CD1c-positive myeloid dendritic cell (primary cell): ENCODE measurements around the gene SNF8.

Experiments used
- DNase-seq: peaks from one replicate; pipeline ENCODE4 v3.0.0-alpha.2; 2016; ENCODE audit errors: extremely low spot score

The SNF8 gene

GRCh38 chr17:48929812-48930165 is 14.9 kb downstream of the SNF8 start:
- no peak for DNase-seq

GRCh38 chr17:48928876-48929811 is 15.5 kb downstream of the SNF8 start:
- DNase-seq, result peak; percentile 49

DNA sequence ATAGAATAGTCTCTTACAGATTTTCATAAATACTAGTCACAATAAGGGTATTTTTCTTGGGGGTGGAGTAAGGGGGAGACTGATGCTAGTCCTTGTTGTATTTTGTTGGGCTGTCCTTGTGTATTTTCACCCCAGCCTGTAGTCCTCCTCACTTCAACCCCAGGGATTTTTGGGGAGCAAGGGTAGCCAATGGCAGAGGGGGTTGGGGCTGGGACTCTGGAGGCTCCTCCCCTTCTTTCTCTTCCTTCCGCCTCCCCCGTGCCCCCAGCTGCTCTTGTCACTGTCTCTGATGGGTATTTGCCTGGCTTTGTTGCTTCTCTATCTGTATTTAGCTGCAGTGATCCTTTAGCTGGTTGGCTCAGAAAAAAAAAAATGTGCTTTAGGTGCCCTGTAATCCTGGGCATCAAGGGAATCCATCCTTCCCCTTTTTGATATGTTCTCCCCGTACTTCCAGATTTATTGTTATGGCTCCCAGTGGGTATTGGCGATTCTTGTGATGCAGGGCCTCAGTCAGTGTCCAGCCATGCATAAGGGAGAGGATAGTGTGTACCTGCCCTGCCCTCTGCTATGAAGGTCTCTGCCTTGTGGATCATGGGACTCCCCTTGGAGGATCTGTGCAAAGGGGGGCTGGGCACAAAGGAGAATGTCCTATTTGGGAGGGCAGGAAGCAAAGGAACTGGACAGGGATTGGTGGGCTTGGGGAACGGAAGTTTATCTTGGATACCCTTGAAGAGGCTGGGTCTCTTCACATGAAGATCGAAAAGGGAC is 16.5 kb downstream of the SNF8 start:
- no peak for DNase-seq

- DNase-seq, result no peak
Observed at GRCh38 chr17:48925991-48926342, 18.7 kb downstream of the SNF8 start.

DNA sequence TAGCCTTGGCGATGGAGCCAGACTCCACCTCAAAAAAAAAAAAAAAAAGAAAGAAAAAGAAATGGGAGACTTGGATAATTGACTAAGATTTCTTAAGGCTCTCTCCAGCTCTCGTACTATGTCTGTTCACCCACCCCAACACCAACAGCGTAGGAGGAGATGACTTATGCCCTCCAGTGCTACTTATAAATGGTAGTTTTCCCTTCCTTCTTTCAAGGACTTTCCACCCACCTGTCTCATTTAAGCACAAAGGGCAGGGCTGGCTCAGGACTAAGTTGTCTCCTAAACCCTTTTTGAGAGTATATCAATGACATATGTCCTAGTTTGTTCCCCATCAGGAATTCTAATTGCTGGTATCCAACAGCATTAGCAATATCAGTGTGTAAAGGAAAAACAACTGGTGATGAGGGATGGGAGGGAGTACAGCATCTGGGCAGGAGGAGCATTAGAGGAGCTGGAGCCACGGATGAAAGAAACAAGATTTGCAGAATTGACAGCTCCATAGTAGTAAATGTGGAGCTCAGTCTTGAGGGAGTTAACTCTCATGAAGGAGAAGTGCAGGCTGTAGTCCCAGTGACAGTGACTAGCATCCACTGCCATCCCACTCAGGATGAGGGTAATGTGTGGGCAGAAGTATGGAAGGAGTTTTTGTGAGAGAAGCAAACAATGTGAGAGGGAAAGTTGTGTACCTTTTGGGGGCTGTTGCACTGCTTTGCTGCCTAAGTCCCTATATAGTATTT is 19.2 kb downstream of the SNF8 start:
- peak; percentile 30 for DNase-seq

DNA sequence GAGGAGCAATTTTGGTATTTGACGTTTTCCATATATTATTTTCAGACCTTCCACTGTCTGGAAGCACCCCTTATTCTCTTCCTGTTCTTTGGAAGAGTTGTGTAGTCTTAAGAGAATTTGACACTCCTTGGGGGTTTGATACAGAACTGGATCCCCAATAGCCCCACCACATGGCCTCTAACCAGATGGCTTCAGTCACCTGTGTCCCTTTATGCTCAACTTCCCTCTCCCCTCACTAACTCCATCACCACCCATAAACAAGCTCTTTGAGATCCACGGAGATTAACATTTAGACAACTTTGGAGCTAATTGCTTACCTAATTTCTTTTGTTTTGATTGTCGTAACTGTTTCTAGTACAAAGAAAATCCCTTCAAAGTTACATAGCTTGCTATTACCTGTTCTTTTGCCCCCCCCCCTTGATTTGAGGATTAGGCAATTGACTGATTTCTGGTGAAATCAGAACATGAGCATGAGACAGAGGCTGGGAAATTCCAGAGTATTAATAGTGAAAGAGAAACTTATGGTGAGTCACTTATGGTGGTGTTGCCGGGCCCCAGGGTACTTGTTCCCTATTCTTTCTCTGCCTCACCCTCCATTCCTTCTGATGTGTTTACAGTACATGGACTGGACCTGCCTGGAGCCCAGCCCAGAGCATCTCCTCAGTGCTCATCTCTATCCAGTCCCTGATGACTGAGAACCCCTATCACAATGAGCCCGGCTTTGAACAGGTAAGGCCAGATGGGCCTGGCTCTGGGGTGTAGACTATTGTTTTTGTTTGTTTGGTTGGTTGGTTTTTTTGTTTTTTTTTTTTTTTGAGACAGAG is 29.0 kb downstream of the SNF8 start:
- peak; percentile 93 for DNase-seq

GRCh38 chr17:48912476-48912875 is 32.2 kb downstream of the SNF8 start:
- DNase-seq, result no peak

DNA sequence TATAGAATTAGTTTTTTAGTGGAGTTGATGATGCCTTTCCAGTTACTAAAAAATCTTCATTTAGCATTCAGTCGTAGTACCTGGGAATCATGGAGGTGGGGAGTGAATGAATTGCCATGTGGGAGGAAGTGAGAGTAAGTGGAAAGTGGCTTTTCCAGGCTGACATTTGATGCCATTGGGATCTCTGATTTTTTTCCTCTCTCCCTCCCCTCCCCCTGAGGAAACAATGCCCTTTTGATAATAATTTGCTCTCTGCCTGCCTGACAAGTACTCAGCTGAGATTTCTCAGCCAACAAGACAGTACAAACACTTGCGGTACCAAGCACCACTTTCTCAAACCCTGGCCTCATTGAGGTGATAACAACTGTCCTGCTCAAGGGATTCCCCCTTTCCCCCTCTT is 34.3 kb downstream of the SNF8 start:
- no peak for DNase-seq

- DNase-seq, result no peak
Observed at GRCh38 chr17:48909783-48910182, 34.9 kb downstream of the SNF8 start.

- peak; percentile 68 for DNase-seq
Observed at GRCh38 chr17:48908853-48909394, 35.7 kb downstream of the SNF8 start.

DNA sequence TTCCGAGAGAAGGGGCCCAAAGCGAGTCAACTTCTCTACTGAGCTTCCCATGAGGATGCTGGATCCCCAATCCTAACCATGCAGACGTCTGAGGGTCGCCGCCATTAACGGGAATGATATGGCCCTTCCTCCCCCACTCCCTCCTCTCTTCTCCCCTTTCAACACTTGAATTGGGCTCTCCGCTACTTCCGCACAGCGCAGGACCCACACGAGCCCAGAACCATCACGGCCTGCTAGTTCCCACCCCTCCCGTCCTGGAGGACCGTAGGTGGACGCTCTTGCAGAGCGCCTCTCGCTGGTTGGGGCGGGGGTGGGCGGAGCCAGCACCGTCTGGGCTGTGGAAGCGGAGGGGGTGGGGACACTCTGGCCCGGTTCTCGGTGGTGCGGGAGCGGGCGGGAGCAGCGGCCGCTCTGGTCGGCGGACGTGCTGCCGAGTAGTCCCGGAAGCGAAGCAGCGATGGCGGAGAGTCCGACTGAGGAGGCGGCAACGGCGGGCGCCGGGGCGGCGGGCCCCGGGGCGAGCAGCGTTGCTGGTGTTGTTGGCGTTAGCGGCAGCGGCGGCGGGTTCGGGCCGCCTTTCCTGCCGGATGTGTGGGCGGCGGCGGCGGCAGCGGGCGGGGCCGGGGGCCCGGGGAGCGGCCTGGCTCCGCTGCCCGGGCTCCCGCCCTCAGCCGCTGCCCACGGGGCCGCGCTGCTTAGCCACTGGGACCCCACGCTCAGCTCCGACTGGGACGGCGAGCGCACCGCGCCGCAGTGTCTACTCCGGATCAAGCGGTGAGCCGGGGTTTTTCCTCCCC is 36.4 kb downstream of the SNF8 start, which contains the start of gene UBE2Z:
UBE2Z (plus strand) TSS at position 361 of the 797 bp plus-strand sequence; CDS start at position 458, 97 bp downstream.
- peak; percentile 94 for DNase-seq

DNA sequence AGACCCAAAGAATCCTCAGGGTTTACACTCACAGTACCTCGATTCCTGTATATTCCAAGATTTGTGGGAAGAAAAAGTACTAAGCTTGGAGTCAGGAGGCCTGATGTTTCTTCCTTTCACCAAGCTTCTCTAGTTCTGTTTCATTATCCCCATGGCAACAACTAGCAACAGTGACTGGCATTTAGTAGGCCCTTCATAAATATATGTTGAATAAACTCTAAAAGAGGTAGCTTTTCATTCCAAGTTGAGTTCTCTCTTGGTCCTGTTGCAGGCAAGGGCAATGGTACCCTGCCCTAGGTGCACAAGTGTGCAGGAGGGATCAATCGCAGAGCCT is 37.0 kb downstream of the SNF8 start:
- peak; percentile 62 for DNase-seq

GRCh38 chr17:48905987-48906515 is 38.6 kb downstream of the SNF8 start:
- DNase-seq, result no peak

- DNase-seq, result no peak
Observed at GRCh38 chr17:48904428-48904827, 40.2 kb downstream of the SNF8 start.

DNA sequence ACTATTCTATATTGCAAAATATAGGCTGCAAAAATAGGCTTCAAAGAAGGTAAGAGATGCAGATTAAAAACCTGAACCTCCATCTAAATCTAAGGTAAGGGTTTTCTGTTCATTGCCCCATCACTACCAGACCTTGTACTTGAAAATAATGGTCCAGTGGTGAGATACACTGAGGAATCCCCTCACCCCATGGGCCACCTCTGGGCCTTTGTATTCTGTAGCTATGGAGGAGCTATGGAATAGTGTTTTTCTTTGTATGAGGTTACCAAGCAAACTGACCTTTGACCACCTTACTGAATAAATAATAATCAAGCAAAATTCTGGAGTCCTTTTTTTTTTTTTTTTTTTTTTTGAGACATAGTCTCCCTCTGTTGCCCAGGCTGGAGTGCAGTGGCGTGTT is 41.2 kb downstream of the SNF8 start:
- no peak for DNase-seq

- no peak for DNase-seq
Observed at GRCh38 chr17:48901241-48901640, 43.4 kb downstream of the SNF8 start.

DNA sequence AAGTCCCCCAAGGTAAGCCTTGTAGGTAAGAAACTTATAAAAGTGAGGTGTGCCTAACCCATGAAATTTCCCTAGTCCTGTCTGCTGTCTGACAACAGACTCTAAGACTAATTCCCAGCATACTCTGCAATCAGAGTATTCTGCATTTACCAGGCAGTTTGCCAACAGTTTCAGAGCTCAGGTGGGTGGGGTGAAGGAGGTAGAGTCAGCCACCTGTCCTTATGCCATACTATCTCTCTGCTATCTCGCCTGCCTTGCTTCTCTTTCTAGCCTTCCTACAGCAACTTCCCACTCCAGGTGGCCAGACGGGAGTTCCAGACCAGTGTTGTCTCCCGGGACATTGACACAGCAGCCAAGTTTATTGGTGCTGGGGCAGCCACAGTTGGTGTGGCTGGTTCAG is 49.8 kb downstream of the SNF8 start:
- no peak for DNase-seq

DNA sequence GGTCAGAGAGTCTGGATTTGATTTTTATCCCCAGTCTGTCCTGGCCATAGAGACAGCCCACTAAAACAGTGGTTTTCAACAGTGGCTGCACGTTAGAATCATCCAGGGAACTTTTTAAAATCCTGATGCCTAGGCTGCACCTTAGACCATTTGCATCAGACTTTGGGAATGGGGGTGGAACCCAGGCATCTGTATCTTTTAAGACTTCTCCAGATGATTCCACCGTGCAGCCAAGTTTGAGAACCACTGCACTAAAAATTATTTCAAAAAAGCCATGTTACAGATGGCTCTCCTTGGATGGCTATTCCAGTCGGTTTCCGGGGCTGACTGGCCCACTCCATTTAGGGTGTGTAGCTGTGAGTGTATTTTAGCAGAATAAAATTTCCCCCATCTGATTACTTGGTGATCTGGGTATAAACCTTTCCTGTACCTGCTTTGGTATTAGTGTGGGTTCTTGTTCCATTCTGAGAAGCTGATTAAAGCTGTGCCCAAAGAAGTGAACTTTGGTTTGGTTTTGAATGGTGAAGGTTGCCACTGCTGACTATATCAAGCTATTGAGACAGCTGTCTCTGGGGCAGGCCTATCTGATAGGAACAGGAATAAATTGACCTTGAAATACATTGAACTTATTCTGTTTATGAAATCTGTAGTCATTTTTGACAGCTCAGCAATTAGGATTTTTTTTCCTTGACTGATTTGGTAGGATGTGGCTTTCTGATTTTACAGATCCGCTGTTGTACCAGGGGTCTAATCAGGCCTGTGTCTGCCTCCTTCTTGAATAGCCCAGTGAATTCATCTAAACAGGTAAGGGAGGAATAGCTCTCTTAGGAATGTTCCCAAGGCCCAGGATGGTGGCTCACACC is 50.8 kb downstream of the SNF8 start:
- DNase-seq, result no peak
